GM18909 (cell line): ENCODE measurements around the gene COL23A1.
"Not testable (repeated sequence)": the region's sequence is repeated elsewhere in the genome, so short reads cannot be mapped to it uniquely, and the experiment has no call there.

ENCODE experiments used
- ATAC-seq: cut with Tn5 transposase; IDR thresholded peaks from one replicate; pipeline ENCODE4 v1.9.1; 2021; ENCODE audit warnings: mild to moderate bottlenecking; ENCODE audit not compliant: unreplicated experiment, poor library complexity

COL23A1 gene

GRCh38 chr5:178486878-178487512 lies 103.2 kb downstream of the COL23A1 start:
- ATAC-seq: not testable (repeated sequence)

- no peak for ATAC-seq
Observed at GRCh38 chr5:178486239-178486641, 104.0 kb downstream of the COL23A1 start.

- ATAC-seq: no peak
Observed at GRCh38 chr5:178483620-178484019, 106.6 kb downstream of the COL23A1 start.

- ATAC-seq: no peak
Observed at GRCh38 chr5:178479261-178479660, 110.9 kb downstream of the COL23A1 start.

- no peak for ATAC-seq
Observed at GRCh38 chr5:178478370-178478769, 111.8 kb downstream of the COL23A1 start.

GRCh38 chr5:178477802-178478201 lies 112.4 kb downstream of the COL23A1 start:
- ATAC-seq: no peak

GRCh38 chr5:178476972-178477754 lies 113.0 kb downstream of the COL23A1 start:
- ATAC-seq: no peak

GRCh38 chr5:178476531-178476930 lies 113.7 kb downstream of the COL23A1 start:
- ATAC-seq: no peak

- ATAC-seq: no peak
Observed at GRCh38 chr5:178475422-178475821, 114.8 kb downstream of the COL23A1 start.

GRCh38 chr5:178474562-178475184 lies 115.5 kb downstream of the COL23A1 start:
- ATAC-seq: no peak

- no peak for ATAC-seq
Observed at GRCh38 chr5:178473854-178474253, 116.3 kb downstream of the COL23A1 start.

- ATAC-seq: no peak
Observed at GRCh38 chr5:178472138-178472537, 118.1 kb downstream of the COL23A1 start.

- no peak for ATAC-seq
Observed at GRCh38 chr5:178471711-178472110, 118.5 kb downstream of the COL23A1 start.

- ATAC-seq: no peak
Observed at GRCh38 chr5:178470760-178471025, 119.5 kb downstream of the COL23A1 start.

- no peak for ATAC-seq
Observed at GRCh38 chr5:178469975-178470759, 120.0 kb downstream of the COL23A1 start.

- ATAC-seq: no peak
Observed at GRCh38 chr5:178469011-178469974, 120.9 kb downstream of the COL23A1 start.

- no peak for ATAC-seq
Observed at GRCh38 chr5:178468196-178468685, 122.0 kb downstream of the COL23A1 start.

- ATAC-seq: no peak
Observed at GRCh38 chr5:178467568-178468195, 122.5 kb downstream of the COL23A1 start.

GRCh38 chr5:178467205-178467567 lies 123.0 kb downstream of the COL23A1 start:
- no peak for ATAC-seq
